NCI-H446 treated with DMSO at 0.1 percent for 48 hours (cell line): ENCODE measurements around the gene SIM2.
A peak's percentile ranks its signal among the peaks of the same experiment; 100 is the strongest.

Experiments
- DNase-seq: peaks from one replicate; lab custom pipeline; 2025; lab: John Stamatoyannopoulos, UW

The SIM2 gene

DNA sequence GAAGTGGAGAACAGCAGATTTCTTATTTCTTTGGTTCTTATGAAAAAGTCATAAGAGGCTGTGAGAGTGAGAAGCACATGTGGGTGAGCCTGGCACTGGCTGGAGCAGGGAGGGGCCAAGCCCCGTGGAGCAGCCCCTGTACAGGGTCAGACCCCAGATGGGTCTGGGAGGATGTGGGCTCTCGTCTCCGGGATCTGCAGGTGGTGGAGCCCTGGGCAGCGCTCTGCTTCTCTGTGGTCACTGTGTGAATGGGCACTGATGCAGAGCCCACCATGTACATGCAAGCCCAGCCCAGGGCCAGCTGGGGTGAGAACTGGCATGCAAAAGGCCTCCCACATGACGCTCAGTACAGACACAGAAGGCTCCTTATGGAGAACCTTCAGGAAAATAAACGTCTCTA is 67.6 kb downstream of the SIM2 start:
- no peak for DNase-seq

GRCh38 chr21:36767096-36767495 is 68.2 kb downstream of the SIM2 start:
- DNase-seq, result no peak

DNA sequence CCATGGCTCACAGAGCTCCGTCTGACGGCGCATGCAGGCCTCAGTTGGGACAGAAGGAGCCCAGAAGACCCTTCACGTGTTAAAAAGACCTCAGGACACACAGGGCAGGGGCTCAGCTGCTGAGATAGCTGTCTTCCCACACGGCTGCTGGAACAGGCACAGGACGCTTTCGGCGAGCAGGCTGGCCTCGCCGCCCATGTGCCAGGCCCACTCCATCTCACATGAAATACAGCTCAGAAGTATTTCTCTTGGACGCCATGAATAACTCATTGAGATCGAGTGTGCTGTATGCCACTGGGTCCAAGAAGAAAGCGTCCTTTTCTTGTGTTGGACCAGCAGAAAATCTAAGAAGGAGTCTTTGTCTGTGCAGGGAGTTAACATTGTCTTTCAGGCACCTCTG is 69.6 kb downstream of the SIM2 start:
- DNase-seq, result no peak

DNA sequence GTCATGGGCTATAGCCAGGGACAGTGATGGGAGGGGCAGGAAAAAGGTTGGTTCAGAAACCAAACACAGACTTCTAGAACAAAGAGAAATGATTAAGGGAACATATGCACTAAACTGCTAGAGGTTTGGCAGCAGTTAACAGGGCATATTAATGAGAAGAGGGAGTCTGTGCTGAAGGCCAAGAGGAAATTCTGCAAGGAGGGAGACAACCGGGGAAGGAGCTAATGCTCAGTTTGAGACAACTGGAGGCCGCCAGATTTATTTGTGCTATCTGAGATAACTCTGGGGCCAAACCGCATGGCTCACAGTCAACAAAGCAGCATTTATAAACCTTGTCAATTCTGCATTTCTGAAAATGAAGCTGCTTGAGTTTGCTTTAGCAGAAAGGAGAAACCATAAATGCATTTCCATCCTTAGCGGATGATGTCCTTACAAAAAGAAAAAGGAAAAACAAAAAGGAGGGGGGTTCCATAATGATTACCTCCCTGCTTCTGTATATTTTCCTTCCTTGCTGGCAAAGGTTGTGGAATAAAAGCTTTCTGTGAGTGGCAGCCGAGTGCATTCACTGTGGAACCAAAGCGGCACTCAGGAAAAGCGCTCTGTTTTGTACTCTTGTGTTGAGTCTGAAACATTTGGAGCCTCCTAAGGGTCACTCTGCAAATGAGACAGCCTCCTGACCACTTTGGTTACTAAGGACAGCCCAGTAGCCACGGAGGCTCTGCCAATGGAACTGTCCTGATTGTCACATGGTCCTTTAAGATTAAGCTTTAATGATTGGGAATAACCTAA is 70.3 kb downstream of the SIM2 start:
- peak; percentile 76 for DNase-seq

GRCh38 chr21:36773117-36773516 is 74.2 kb downstream of the SIM2 start:
- peak; percentile 77 for DNase-seq

- DNase-seq, result no peak
These were observed 75.1 kb downstream of the SIM2 start for GRCh38 chr21:36773995-36774394.

DNA sequence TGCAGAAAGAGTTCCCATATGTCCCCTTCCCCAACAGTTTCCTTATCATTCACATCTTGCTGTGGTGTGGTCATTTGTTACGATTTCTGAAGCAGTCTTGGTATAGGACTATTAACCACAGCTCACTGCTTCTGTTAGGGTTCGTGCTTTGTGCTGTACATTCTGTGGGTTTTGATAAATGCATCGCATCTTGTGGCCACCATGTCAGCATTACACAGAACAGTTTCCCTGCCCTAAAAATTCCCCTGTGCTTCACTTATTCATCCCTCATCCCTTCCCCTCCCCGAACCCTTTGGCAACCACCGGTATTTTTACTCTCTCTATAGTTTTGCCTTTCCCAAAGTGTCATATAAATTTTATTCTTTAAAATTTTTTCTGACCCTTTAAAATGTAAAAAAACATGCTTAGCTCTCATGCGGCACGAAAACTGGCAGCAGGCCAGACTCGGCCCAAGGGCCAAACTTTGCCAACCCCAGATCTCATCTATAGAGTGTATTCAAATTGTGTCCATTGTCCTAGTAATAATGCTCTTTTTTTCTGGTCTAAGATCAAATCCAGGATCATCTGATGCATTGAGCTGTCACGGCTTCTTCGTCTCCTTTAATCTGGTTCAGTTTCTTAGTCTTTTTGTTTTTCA is 78.2 kb downstream of the SIM2 start:
- DNase-seq, result no peak

- DNase-seq, result no peak
These were observed 81.9 kb downstream of the SIM2 start for GRCh38 chr21:36780861-36781260.

GRCh38 chr21:36783612-36784374 is 84.9 kb downstream of the SIM2 start:
- DNase-seq, result no peak

DNA sequence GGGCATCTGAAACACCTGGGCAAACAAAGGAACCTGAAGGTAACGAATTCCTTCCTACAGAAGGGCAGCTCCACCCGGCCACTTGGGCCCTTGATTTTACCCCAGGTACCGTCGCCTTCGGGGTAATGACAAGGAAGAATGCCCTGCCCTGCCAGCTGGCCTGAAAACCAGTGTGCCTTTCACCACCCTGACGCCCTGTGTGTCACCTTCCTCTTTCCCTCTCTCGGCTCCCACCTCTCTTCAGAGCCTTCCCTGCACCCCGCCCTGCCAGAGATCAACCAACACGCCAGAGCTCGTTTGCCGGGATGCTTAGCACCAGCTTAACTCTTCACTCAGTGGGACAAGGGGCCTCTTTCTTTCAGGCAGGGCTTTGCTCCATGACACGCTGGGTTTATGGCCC is 86.0 kb downstream of the SIM2 start:
- no peak for DNase-seq

DNA sequence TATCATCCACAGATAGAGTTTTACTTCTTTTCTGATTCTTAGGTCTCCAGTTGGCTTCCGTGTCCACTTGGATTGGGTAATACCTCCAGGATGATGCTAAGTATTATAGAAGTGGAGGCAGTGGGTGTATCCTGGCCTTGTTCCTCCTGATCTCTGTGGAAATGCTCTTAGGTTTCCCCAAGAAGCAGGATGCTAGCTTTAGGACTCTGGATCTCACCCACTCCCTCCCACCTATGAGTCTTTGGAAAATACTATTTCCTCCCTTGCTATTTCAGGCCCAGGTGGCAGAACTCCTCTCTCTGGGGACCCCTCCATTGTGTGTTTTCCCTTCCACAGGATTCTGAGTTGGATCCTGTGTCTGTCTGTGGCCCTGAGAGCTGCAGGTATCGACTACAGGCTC is 86.7 kb downstream of the SIM2 start:
- no peak for DNase-seq

GRCh38 chr21:36786186-36786585 is 87.3 kb downstream of the SIM2 start:
- no peak for DNase-seq

DNA sequence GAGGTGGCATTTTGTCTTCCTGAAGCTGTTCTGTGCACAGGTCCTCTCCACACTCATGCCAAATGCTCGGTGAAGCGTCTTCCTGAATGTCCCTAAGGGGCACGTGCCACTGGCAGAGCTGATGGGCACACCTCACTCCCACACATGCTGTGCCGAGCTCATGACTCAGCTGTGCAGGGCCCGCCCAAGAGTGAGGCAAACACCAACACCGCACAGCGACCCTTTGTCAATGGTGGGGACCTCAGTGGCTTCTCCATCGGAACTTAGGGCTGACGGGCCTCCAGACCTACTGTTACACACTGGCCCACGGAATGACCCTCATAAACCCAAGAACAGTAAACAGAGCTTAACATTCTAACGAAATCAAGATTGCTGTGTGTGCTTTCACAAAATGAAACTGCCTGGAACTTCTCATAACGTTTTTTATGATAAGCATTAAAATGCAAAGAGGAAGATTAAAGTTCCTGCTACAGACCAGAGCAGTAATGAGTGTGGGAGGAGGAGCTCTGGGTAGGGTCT is 89.3 kb downstream of the SIM2 start:
- DNase-seq, result no peak

DNA sequence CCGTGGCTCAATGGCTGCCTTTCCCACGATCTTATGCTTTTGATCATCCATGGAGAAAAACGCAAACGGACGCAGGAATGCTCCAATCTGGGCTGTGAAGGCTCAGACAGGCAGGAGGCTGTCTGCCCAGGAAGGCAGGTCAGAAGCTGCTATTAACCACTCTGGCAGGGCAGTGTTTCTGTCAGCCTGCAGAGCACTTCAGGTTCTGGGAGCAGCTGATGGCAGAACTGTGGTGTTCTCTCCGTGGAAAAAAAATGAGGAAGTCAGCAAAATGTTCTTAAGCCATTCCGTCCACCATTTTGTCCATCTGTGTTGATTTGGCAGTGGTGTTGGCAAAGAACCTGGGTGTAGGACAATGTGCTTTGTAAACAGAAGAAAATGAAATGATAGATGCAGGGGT is 91.7 kb downstream of the SIM2 start:
- DNase-seq, result no peak

- no peak for DNase-seq
These were observed 92.3 kb downstream of the SIM2 start for GRCh38 chr21:36791180-36791579.

DNA sequence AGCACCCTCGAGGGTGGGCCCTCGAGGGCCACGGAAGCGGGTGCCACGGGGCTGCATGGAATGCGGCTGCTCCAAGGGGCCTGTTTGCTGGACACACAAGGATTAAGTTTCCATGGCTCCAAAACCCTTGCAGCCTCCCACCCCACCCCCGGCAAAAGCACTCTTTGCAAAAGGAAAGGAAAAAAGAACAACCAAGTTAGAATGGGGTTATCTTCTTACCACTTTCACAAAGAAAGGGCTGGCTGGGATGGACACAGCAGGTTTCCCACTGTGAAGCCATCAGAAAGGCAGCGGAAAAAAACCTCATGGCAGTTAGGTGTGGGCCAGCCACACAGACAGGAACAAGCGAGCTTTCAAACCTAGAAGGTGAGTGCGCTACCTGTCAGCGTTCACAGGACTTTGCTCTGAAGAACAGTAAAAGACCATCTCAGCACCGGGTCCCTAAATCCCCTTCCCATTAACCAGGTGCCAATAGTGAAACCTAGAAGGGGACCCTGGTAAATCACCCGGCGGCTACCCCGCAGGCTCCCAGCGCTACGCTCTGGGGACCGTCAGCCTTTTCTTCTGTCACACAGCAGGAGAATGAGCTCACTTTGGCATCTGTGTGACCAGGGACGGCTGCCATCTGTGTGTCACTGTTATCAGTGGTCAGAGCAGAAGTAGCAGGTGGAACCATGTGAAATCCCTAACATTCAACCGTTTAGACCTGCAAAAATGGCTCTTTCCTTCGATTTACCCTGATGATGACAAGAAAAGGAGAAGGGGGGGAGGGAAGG is 93.0 kb downstream of the SIM2 start:
- no peak for DNase-seq

- DNase-seq, result no peak
These were observed 93.6 kb downstream of the SIM2 start for GRCh38 chr21:36792505-36792967.

DNA sequence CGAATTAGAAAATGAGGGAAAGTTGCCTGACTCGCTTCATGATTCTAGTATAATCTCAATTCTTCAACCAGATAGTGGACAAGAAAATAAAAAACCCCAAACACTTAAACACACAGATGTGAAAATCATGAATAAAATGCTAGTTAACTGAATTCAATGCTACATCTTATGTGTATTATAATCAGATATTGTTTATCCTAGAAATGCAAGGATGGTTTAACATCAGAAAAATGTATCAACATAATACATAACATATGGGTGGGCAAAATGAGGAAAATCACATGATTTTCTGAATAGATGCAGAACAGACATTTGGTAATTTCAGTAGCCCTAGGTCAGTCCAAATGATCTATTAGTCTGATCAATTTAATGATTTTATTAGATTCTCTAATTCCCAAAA is 97.2 kb downstream of the SIM2 start:
- no peak for DNase-seq

- no peak for DNase-seq
These were observed 99.6 kb downstream of the SIM2 start for GRCh38 chr21:36798491-36798890.
